HepG2 (cell line): ENCODE measurements around the gene ZC2HC1B. TPM values are rescaled to one million over a fixed set of nuclear protein-coding genes. Genes with fewer than 3 reads are reported as not detected.

Experiments used
- ATF7-NPFF ChIP-seq: sonication (generic); formaldehyde crosslinking; IDR thresholded peaks from 2 replicates; pipeline ENCODE4 v1.8.1; 2023; ENCODE audit warnings: mild to moderate bottlenecking, low read depth, missing genetic modification reagents, moderate library complexity
- FOXA1 ChIP-seq, 2 experiments: fragments of 450-650 bp in 1 of 2; sonication (generic) in 1 of 2; formaldehyde crosslinking in 1 of 2; IDR thresholded peaks; 2 replicates each; pipeline versions ENCODE4 v1.4.0 to v1.6.1; 2016 to 2020; ENCODE audit warnings: missing genetic modification reagents in 1 of 2
- NFATC3 ChIP-seq: sonication (generic); formaldehyde crosslinking; IDR thresholded peaks from 2 replicates; pipeline ENCODE4 v1.5.1; 2020; ENCODE audit warnings: mild to moderate bottlenecking, missing genetic modification reagents
- PLRG1 ChIP-seq: fragments of 450-650 bp; conservative IDR thresholded peaks from 2 replicates; pipeline ENCODE4 v1.6.1; 2016
- SMARCE1 ChIP-seq: fragments of 450-650 bp; IDR thresholded peaks from 2 replicates; pipeline ENCODE4 v1.6.1; 2017; ENCODE audit warnings: borderline replicate concordance
- SUZ12 ChIP-seq: fragments of 150-350 bp; IDR thresholded peaks from 2 replicates; pipeline ENCODE4 v1.6.1; 2014; ENCODE audit warnings: low read depth, low read length
- ZC3H4 ChIP-seq: sonication (generic); formaldehyde crosslinking; IDR thresholded peaks from 2 replicates; pipeline ENCODE4 v1.4.0; 2020; ENCODE audit warnings: missing genetic modification reagents, borderline replicate concordance
- ZMYM4 ChIP-seq: sonication (generic); formaldehyde crosslinking; IDR thresholded peaks from 2 replicates; pipeline ENCODE4 v1.8.1; 2023; ENCODE audit warnings: mild to moderate bottlenecking, missing genetic modification reagents
- ZNF180 ChIP-seq: sonication (generic); formaldehyde crosslinking; IDR thresholded peaks from 2 replicates; pipeline ENCODE4 v1.4.0; 2020; ENCODE audit warnings: low read depth, missing genetic modification reagents, borderline replicate concordance
- ZNF432 ChIP-seq: sonication (generic); formaldehyde crosslinking; IDR thresholded peaks from 2 replicates; pipeline ENCODE4 v1.5.0; 2020; ENCODE audit warnings: missing genetic modification reagents, mild to moderate bottlenecking, borderline replicate concordance
- polyA plus RNA-seq, 8 experiments: library from polyadenylated mRNA; depleted of rRNA in 3 of 8; stranded (reverse) in 7 of 8; unstranded in 1 of 8; fragments of >200 nt; fragmentation: Illumina TruSeq in 4 of 8; extraction: Trizol in 4 of 8; gene quantifications; 2 replicates each; pipeline versions ENCODE4 v1.2.1 to v1.2.3, GENCODE V29; 2011 to 2016; ENCODE audit warnings: low read depth in 4 of 8, missing spikeins in 1 of 8, mixed read lengths in 1 of 8; ENCODE audit not compliant: insufficient read depth in 1 of 8
- total RNA-seq, 5 experiments: library from RNA; depleted of rRNA; stranded (reverse); fragments of >200 nt; fragmentation: Illumina TruSeq; extraction: Trizol; gene quantifications; 2 replicates each; pipeline ENCODE4 v1.2.3, GENCODE V29; 2016; ENCODE audit warnings: low read depth in 1 of 5
- TF ChIP-seq, protein P1 (sequence below): sonication (generic); formaldehyde crosslinking; IDR thresholded peaks from 2 replicates; pipeline ENCODE4 v1.4.0; 2020; ENCODE audit warnings: missing genetic modification reagents
- TF ChIP-seq, protein P2 (sequence below), 2 experiments: fragments of 450-650 bp in 1 of 2; sonication (generic) in 1 of 2; formaldehyde crosslinking; IDR thresholded peaks; 2 replicates each; pipeline versions ENCODE4 v1.5.0 to v1.8.0; 2020 to 2022; ENCODE audit warnings: mild to moderate bottlenecking in 1 of 2, missing genetic modification reagents in 1 of 2
- TF ChIP-seq, protein P3 (sequence below): sonication (generic); formaldehyde crosslinking; IDR thresholded peaks from 2 replicates; pipeline ENCODE4 v1.4.0; 2020; ENCODE audit warnings: missing genetic modification reagents
- TF ChIP-seq, protein P4 (sequence below): IDR thresholded peaks from 2 replicates; pipeline ENCODE4 v1.6.1; 2016
- TF ChIP-seq, protein P5 (sequence below): sonication (generic); formaldehyde crosslinking; IDR thresholded peaks from 2 replicates; pipeline ENCODE4 v1.8.0; 2022; ENCODE audit warnings: mild to moderate bottlenecking, missing genetic modification reagents, borderline replicate concordance

The ZC2HC1B gene
- total and polyA plus RNA-seq, 2 of the 13 experiments (the other 11 are each of a cell fraction or from before 2014, with no cell fraction given): not detected

DNA sequence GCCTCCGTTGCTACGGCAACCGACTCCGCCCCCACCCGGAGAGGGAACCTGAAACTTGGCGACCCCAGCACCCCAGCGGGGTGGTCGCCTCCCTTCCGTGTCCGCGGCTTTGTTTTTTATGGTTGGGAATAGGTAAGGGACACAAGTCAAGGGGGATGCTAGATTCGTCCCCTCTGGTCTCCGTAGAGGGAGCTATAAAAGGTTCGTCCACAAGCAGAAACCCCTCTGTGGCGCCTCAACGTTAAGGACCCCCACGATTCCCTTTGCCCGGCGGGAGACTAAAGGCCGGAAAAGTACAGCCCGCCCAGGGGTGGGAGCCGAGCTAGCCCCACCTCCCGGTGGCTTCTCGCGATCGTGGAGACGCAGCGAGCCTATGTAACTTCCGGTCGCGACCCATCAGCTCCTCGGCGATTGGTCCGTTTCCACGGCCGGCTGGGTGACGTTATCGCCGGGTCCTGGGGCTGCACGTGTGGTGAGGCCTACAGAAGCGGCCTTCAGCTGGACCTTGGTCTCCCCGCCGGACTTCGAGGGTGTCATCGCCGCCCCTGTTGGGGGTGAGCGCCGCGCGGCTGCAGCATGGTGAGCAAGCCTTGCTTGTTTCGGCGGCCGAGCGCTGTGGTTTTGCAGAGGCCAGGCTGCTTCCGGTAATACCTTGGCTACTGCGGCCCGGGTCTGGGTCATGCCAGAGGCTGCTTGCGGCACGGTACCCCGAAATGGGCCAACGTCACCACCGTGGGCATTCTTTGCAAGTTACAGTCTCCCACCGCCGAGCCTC, 21.2 kb upstream of the ZC2HC1B start, which contains the start of gene LTV1 (continued):
- TF ChIP-seq, protein P1, sequence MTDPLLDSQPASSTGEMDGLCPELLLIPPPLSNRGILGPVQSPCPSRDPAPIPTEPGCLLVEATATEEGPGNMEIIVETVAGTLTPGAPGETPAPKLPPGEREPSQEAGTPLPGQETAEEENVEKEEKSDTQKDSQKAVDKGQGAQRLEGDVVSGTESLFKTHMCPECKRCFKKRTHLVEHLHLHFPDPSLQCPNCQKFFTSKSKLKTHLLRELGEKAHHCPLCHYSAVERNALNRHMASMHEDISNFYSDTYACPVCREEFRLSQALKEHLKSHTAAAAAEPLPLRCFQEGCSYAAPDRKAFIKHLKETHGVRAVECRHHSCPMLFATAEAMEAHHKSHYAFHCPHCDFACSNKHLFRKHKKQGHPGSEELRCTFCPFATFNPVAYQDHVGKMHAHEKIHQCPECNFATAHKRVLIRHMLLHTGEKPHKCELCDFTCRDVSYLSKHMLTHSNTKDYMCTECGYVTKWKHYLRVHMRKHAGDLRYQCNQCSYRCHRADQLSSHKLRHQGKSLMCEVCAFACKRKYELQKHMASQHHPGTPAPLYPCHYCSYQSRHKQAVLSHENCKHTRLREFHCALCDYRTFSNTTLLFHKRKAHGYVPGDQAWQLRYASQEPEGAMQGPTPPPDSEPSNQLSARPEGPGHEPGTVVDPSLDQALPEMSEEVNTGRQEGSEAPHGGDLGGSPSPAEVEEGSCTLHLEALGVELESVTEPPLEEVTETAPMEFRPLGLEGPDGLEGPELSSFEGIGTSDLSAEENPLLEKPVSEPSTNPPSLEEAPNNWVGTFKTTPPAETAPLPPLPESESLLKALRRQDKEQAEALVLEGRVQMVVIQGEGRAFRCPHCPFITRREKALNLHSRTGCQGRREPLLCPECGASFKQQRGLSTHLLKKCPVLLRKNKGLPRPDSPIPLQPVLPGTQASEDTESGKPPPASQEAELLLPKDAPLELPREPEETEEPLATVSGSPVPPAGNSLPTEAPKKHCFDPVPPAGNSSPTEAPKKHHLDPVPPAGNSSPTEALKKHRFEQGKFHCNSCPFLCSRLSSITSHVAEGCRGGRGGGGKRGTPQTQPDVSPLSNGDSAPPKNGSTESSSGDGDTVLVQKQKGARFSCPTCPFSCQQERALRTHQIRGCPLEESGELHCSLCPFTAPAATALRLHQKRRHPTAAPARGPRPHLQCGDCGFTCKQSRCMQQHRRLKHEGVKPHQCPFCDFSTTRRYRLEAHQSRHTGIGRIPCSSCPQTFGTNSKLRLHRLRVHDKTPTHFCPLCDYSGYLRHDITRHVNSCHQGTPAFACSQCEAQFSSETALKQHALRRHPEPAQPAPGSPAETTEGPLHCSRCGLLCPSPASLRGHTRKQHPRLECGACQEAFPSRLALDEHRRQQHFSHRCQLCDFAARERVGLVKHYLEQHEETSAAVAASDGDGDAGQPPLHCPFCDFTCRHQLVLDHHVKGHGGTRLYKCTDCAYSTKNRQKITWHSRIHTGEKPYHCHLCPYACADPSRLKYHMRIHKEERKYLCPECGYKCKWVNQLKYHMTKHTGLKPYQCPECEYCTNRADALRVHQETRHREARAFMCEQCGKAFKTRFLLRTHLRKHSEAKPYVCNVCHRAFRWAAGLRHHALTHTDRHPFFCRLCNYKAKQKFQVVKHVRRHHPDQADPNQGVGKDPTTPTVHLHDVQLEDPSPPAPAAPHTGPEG (CRISPR knock-in tag): peak; percentile 97
- TF ChIP-seq SUZ12 (no peak), ZNF180 (CRISPR knock-in tag) (peak; percentile 95; the same call in 1 of the 2 replicates), NFATC3 (peak; percentile 87), ZC3H4 (peak; percentile 47), ZMYM4 (CRISPR knock-in tag) (peak; percentile 100), PLRG1 (no peak), SMARCE1 (no peak), ATF7-NPFF (CRISPR knock-in tag) (peak; percentile 97), ZNF432 (CRISPR knock-in tag) (no peak), FOXA1 (IDR thresholded peaks at IDR 0.05) (no peak), FOXA1 (CRISPR knock-in tag; IDR thresholded peaks at IDR 0.05) (peak; percentile 57)
- TF ChIP-seq, protein P2, sequence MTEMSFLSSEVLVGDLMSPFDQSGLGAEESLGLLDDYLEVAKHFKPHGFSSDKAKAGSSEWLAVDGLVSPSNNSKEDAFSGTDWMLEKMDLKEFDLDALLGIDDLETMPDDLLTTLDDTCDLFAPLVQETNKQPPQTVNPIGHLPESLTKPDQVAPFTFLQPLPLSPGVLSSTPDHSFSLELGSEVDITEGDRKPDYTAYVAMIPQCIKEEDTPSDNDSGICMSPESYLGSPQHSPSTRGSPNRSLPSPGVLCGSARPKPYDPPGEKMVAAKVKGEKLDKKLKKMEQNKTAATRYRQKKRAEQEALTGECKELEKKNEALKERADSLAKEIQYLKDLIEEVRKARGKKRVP (CRISPR knock-in tag; IDR thresholded peaks at IDR 0.05): peak in 1 of 2 experiments; percentile 81; a peak in 2 of 4 replicates
- TF ChIP-seq, protein P3, sequence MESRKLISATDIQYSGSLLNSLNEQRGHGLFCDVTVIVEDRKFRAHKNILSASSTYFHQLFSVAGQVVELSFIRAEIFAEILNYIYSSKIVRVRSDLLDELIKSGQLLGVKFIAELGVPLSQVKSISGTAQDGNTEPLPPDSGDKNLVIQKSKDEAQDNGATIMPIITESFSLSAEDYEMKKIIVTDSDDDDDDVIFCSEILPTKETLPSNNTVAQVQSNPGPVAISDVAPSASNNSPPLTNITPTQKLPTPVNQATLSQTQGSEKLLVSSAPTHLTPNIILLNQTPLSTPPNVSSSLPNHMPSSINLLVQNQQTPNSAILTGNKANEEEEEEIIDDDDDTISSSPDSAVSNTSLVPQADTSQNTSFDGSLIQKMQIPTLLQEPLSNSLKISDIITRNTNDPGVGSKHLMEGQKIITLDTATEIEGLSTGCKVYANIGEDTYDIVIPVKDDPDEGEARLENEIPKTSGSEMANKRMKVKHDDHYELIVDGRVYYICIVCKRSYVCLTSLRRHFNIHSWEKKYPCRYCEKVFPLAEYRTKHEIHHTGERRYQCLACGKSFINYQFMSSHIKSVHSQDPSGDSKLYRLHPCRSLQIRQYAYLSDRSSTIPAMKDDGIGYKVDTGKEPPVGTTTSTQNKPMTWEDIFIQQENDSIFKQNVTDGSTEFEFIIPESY (CRISPR knock-in tag): peak; percentile 81; the same call in 1 of the 2 replicates
- TF ChIP-seq, protein P4, sequence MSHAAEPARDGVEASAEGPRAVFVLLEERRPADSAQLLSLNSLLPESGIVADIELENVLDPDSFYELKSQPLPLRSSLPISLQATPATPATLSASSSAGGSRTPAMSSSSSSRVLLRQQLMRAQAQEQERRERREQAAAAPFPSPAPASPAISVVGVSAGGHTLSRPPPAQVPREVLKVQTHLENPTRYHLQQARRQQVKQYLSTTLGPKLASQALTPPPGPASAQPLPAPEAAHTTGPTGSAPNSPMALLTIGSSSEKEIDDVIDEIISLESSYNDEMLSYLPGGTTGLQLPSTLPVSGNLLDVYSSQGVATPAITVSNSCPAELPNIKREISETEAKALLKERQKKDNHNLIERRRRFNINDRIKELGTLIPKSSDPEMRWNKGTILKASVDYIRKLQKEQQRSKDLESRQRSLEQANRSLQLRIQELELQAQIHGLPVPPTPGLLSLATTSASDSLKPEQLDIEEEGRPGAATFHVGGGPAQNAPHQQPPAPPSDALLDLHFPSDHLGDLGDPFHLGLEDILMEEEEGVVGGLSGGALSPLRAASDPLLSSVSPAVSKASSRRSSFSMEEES: peak; percentile 95
- TF ChIP-seq, protein P5, sequence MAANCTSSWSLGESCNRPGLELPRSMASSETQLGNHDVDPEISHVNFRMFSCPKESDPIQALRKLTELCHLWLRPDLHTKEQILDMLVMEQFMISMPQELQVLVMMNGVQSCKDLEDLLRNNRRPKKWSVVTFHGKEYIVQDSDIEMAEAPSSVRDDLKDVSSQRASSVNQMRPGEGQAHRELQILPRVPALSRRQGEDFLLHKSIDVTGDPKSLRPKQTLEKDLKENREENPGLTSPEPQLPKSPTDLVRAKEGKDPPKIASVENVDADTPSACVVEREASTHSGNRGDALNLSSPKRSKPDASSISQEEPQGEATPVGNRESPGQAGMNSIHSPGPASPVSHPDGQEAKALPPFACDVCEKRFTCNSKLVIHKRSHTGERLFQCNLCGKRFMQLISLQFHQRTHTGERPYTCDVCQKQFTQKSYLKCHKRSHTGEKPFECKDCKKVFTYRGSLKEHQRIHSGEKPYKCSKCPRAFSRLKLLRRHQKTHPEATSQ (CRISPR knock-in tag): peak; percentile 77; the same call in 1 of the 2 replicates
